Measurements from ENCODE around the gene CAPZB. TPM values are rescaled to one million over a fixed set of nuclear protein-coding genes. Genes with fewer than 3 reads are reported as not detected.
A peak's percentile ranks its signal among the peaks of the same experiment; 100 is the strongest.

The CAPZB gene
- total and polyA plus RNA-seq, 2 of the 4 experiments (the other 2 are of a cell fraction): 216 to 304 TPM

GRCh38 chr1:19371226-19372135 is 113.9 kb downstream of the CAPZB start:
- Histone ChIP-seq H3K9me1 (ENCODE audit: insufficient read depth, low read length) (peaks cover 30% of the 10 kb centered on the region), H2AK9ac (replicated peaks; ENCODE audit: low read depth, low read length, poor library complexity) (peak overlapping the region; percentile 53), H2BK120ac (ENCODE audit: low read depth, low read length) (no peak overlapping the region), H3K18ac (ENCODE audit: low read depth, low read length) (no peak overlapping the region), H4K5ac (ENCODE audit: low read depth, low read length) (no peak overlapping the region), H3K27ac (ENCODE audit: insufficient read depth, low read length) (no peak overlapping the region), H2BK15ac (ENCODE audit: low read depth, low read length) (no peak overlapping the region), H2BK20ac (ENCODE audit: low read depth, low read length) (no peak overlapping the region), H3K4me2 (ENCODE audit: low read depth, low read length) (no peak overlapping the region), H3K4ac (ENCODE audit: low read depth, low read length) (no peak overlapping the region), H3K23ac (ENCODE audit: low read depth, low read length) (no peak overlapping the region), H3K56ac (ENCODE audit: extremely low read depth, insufficient read depth, low read length) (no peak overlapping the region), H4K20me1 (ENCODE audit: insufficient read depth, low read length) (peaks cover 71% of the 10 kb centered on the region), H3K4me1 (ENCODE audit: control insufficient read depth, insufficient read depth, low read length) (no peaks in the 10 kb centered on the region), H2AFZ (replicated peaks; ENCODE audit: low read length, poor library complexity) (no peak overlapping the region), H2AK5ac (ENCODE audit: low read depth, low read length) (no peak overlapping the region), H4K8ac (ENCODE audit: low read depth in 2 of 2, low read length in 2 of 2) (no peak overlapping the region), H3K27me3 (ENCODE audit: control insufficient read depth, insufficient read depth, low read length) (no peaks in the 10 kb centered on the region), H4K91ac (ENCODE audit: insufficient read depth, low read depth, low read length) (no peak overlapping the region), H3K4me3 (ENCODE audit: insufficient read depth, low read depth, low read length) (no peak overlapping the region), H3K9ac (ENCODE audit: low read depth, low read length) (no peak overlapping the region), H3K14ac (replicated peaks; ENCODE audit: low read depth, low read length) (no peak overlapping the region), H3K79me1 (ENCODE audit: low read depth in 1 of 2, low read length in 2 of 2) (peaks cover 38 to 95% of the 10 kb centered on the region in 2 experiments), H3K9me3 (ENCODE audit: control insufficient read depth, insufficient read depth, low read length) (no peaks in the 10 kb centered on the region), H3K36me3 (ENCODE audit: control insufficient read depth, insufficient read depth, low read length) (peaks cover 61% of the 10 kb centered on the region), H2BK5ac (ENCODE audit: low read depth, low read length, poor library complexity, severe bottlenecking) (no peak overlapping the region)
- ATAC-seq (ENCODE audit: low read depth): no peak
- WGBS, 2 experiments (ENCODE audit: extremely low coverage in 2 of 2, insufficient read length in 1 of 2): 94% methylated on average over 9 of the region's 23 CpGs; no CpG with 5 or more reads in 1 of the 2 experiments
- BruUV-seq (replicated peaks): no TSS peak
- in situ Hi-C loops (cut with MboI; ENCODE audit: low sequenced_read_pairs): no loop called here
- no peak for TF ChIP-seq MXI1 (IDR thresholded peaks at IDR 0.05; ENCODE audit: borderline replicate concordance, low read depth, low read length)
- no peak for TF ChIP-seq MAZ (IDR thresholded peaks at IDR 0.05; ENCODE audit: borderline replicate concordance, low read depth, low read length)
- TF ChIP-seq RAD21 (IDR thresholded peaks at IDR 0.05; ENCODE audit: low read length): no peak
- TF ChIP-seq POLR2A (IDR thresholded peaks at IDR 0.05; ENCODE audit: low read depth, low read length): no peak
- TF ChIP-seq NFE2L2 (IDR thresholded peaks at IDR 0.05; ENCODE audit: low read depth, low read length): no peak
- TF ChIP-seq RCOR1 (IDR thresholded peaks at IDR 0.05; ENCODE audit: insufficient replicate concordance, low read length): no peak
- no peak for TF ChIP-seq CHD1 (IDR thresholded peaks at IDR 0.05; ENCODE audit: low read depth, low read length)
- TF ChIP-seq CTCF (conservative IDR thresholded peaks at IDR 0.05; ENCODE audit: low read depth, low read length): no peak
- no peak for TF ChIP-seq ELK1 (IDR thresholded peaks at IDR 0.05; ENCODE audit: borderline replicate concordance, low read depth, low read length)
- TF ChIP-seq MAFK (IDR thresholded peaks at IDR 0.05; ENCODE audit: low read depth, low read length): no peak
- no peak for TF ChIP-seq SMC3 (IDR thresholded peaks at IDR 0.05; ENCODE audit: low read depth, low read length)
- TF ChIP-seq USF2 (IDR thresholded peaks at IDR 0.05; ENCODE audit: low read depth, low read length): no peak
- no peak for TF ChIP-seq CEBPB (IDR thresholded peaks at IDR 0.05; ENCODE audit: low read depth, low read length)
- dilution Hi-C loops (cut with HindIII; ENCODE audit: low sequenced_read_pairs, unreplicated experiment): no loop called here
- intact Hi-C loops (cut with micrococcal nuclease): no loop called here
- CTCF ChIA-PET: no interaction called here
- POLR2A ChIA-PET (ENCODE audit: unreplicated experiment): no interaction called here
- DNase-seq: no peak
